ENCODE measurements around the gene PIP5K1B. TPM values are rescaled to one million over a fixed set of nuclear protein-coding genes. Genes with fewer than 3 reads are reported as not detected.

PIP5K1B gene
- polyA plus RNA-seq, 6 donors from 2014 or later = 6.6 to 16.6 (median 9.3) TPM

GRCh38 chr9:68749135-68749534 lies 44.1 kb downstream of the PIP5K1B start:
- H3K27ac Mint-ChIP-seq = peak overlapping the region in 3 of 6 donors; percentile 65 to 87 (median 72)
- H3K9me3 Mint-ChIP-seq = no peaks in the 10 kb centered on the region
- no peaks in the 10 kb centered on the region for H3K27me3 Mint-ChIP-seq
- H3K36me3 Mint-ChIP-seq = peaks cover 0 to 8% of the 10 kb centered on the region in 2 donors
- H3K4me3 Mint-ChIP-seq = no peak overlapping the region
- ATAC-seq (ENCODE audit: low read depth in 2 of 2) (no peak), DNase-seq (no peak)
- peaks cover 27 to 45% (median 32%) of the 10 kb centered on the region in 3 donors for H3K4me1 Mint-ChIP-seq

- H3K4me3 Mint-ChIP-seq = no peak overlapping the region
- no peak for DNase-seq
- H3K27ac Mint-ChIP-seq = peak overlapping the region in 1 of 6 donors; percentile 72
Measured at GRCh38 chr9:68749579-68750159, 44.6 kb downstream of the PIP5K1B start.

GRCh38 chr9:68750255-68750654 lies 45.2 kb downstream of the PIP5K1B start:
- ATAC-seq (ENCODE audit: low read depth in 2 of 2) (no peak), DNase-seq (no peak)
- Mint-ChIP-seq H3K36me3 (peaks cover 0 to 8% of the 10 kb centered on the region in 2 donors), H3K9me3 (no peaks in the 10 kb centered on the region), H3K27me3 (no peaks in the 10 kb centered on the region), H3K27ac (peak overlapping the region in 1 of 6 donors; percentile 59), H3K4me3 (no peak overlapping the region), H3K4me1 (peaks cover 21 to 41% (median 32%) of the 10 kb centered on the region in 3 donors)

More at GRCh38 chr9:68749579-68750159, 44.6 kb downstream of the PIP5K1B start:
- Mint-ChIP-seq H3K9me3 (no peaks in the 10 kb centered on the region), H3K4me1 (peaks cover 25 to 42% (median 32%) of the 10 kb centered on the region in 3 donors), H3K36me3 (peaks cover 0 to 8% of the 10 kb centered on the region in 2 donors), H3K27me3 (no peaks in the 10 kb centered on the region)
- no peak for ATAC-seq (ENCODE audit: low read depth in 2 of 2)

- Mint-ChIP-seq H3K36me3 (peaks cover 0 to 4% of the 10 kb centered on the region in 2 donors), H3K4me3 (no peak overlapping the region), H3K4me1 (peaks cover 17 to 37% (median 28%) of the 10 kb centered on the region in 3 donors), H3K9me3 (no peaks in the 10 kb centered on the region), H3K27me3 (no peaks in the 10 kb centered on the region), H3K27ac (peak overlapping the region in 1 of 6 donors; percentile 72)
- no peak for ATAC-seq (ENCODE audit: low read depth in 2 of 2)
- DNase-seq = no peak
Measured at GRCh38 chr9:68750786-68751185, 45.7 kb downstream of the PIP5K1B start.

- H3K27me3 Mint-ChIP-seq = no peaks in the 10 kb centered on the region
- ATAC-seq (ENCODE audit: low read depth in 2 of 2) = no peak
- H3K4me1 Mint-ChIP-seq = peaks cover 14 to 29% (median 23%) of the 10 kb centered on the region in 3 donors
- peaks cover 0 to 4% of the 10 kb centered on the region in 2 donors for H3K36me3 Mint-ChIP-seq
- H3K4me3 Mint-ChIP-seq = no peak overlapping the region
- H3K27ac Mint-ChIP-seq = no peak overlapping the region
- no peaks in the 10 kb centered on the region for H3K9me3 Mint-ChIP-seq
- no peak for DNase-seq
Measured at GRCh38 chr9:68751556-68751955, 46.5 kb downstream of the PIP5K1B start.

GRCh38 chr9:68755051-68755450 lies 50.0 kb downstream of the PIP5K1B start:
- H3K27ac Mint-ChIP-seq = peak overlapping the region in 1 of 6 donors; percentile 67
- no peaks in the 10 kb centered on the region for H3K27me3 Mint-ChIP-seq
- no peak overlapping the region for H3K4me3 Mint-ChIP-seq
- ATAC-seq (ENCODE audit: low read depth in 2 of 2) (no peak), DNase-seq (no peak)
- H3K4me1 Mint-ChIP-seq = peaks cover 0 to 16% (median 9%) of the 10 kb centered on the region in 3 donors
- peaks cover 1 to 15% (median 6%) of the 10 kb centered on the region in 7 donors for H3K9me3 Mint-ChIP-seq
- peaks cover 14 to 15% of the 10 kb centered on the region in 2 donors for H3K36me3 Mint-ChIP-seq

GRCh38 chr9:68755752-68756151 lies 50.7 kb downstream of the PIP5K1B start:
- H3K27ac Mint-ChIP-seq = no peak overlapping the region
- H3K4me3 Mint-ChIP-seq = no peak overlapping the region
- DNase-seq (no peak), ATAC-seq (ENCODE audit: low read depth in 2 of 2) (no peak)
- peaks cover under 1 to 14% (median 6%) of the 10 kb centered on the region in 3 donors for H3K4me1 Mint-ChIP-seq
- peaks cover 1 to 15% (median 6%) of the 10 kb centered on the region in 7 donors for H3K9me3 Mint-ChIP-seq
- H3K27me3 Mint-ChIP-seq = no peaks in the 10 kb centered on the region
- H3K36me3 Mint-ChIP-seq = peaks cover 14 to 15% of the 10 kb centered on the region in 2 donors

- no peak overlapping the region for H3K27ac Mint-ChIP-seq
- no peak overlapping the region for H3K4me3 Mint-ChIP-seq
- no peaks in the 10 kb centered on the region for H3K27me3 Mint-ChIP-seq
- ATAC-seq (ENCODE audit: low read depth in 2 of 2) = no peak
- DNase-seq = no peak
- peaks cover 14 to 15% of the 10 kb centered on the region in 2 donors for H3K36me3 Mint-ChIP-seq
- peaks cover 17 to 34% (median 20%) of the 10 kb centered on the region in 3 donors for H3K4me1 Mint-ChIP-seq
- peaks cover 1 to 15% (median 6%) of the 10 kb centered on the region in 7 donors for H3K9me3 Mint-ChIP-seq
Measured at GRCh38 chr9:68759981-68760673, 55.1 kb downstream of the PIP5K1B start.

- Mint-ChIP-seq H3K9me3 (peaks cover 1 to 15% (median 6%) of the 10 kb centered on the region in 7 donors), H3K4me1 (peaks cover 17 to 32% (median 23%) of the 10 kb centered on the region in 3 donors), H3K27me3 (no peaks in the 10 kb centered on the region), H3K27ac (no peak overlapping the region), H3K4me3 (no peak overlapping the region), H3K36me3 (peaks cover 14 to 15% of the 10 kb centered on the region in 2 donors)
- ATAC-seq (ENCODE audit: low read depth in 2 of 2) = no peak
- DNase-seq = no peak
Measured at GRCh38 chr9:68760674-68761333, 55.8 kb downstream of the PIP5K1B start.

- Mint-ChIP-seq H3K36me3 (peaks cover 14 to 15% of the 10 kb centered on the region in 2 donors), H3K4me3 (peak overlapping the region in 2 of 8 donors; percentile 0 to 17), H3K9me3 (peaks cover 1 to 15% (median 6%) of the 10 kb centered on the region in 7 donors), H3K27ac (peak overlapping the region in 1 of 6 donors; percentile 57), H3K27me3 (no peaks in the 10 kb centered on the region), H3K4me1 (peaks cover 17 to 32% (median 24%) of the 10 kb centered on the region in 3 donors)
- ATAC-seq (ENCODE audit: low read depth in 2 of 2) (no peak), DNase-seq (no peak)
Measured at GRCh38 chr9:68762570-68762969, 57.5 kb downstream of the PIP5K1B start.

- Mint-ChIP-seq H3K36me3 (peaks cover 11 to 12% of the 10 kb centered on the region in 2 donors), H3K27ac (peak overlapping the region in 2 of 6 donors; percentile 1 to 57), H3K9me3 (peaks cover 1 to 12% (median 6%) of the 10 kb centered on the region in 7 donors), H3K27me3 (no peaks in the 10 kb centered on the region), H3K4me3 (peak overlapping the region in 2 of 8 donors; percentile 0 to 17), H3K4me1 (peaks cover 17 to 35% (median 27%) of the 10 kb centered on the region in 3 donors)
- ATAC-seq (ENCODE audit: low read depth in 2 of 2) (peak; percentile 54 to 64), DNase-seq (no peak)
Measured at GRCh38 chr9:68763104-68763503, 58.1 kb downstream of the PIP5K1B start.

GRCh38 chr9:68768619-68769018 lies 63.6 kb downstream of the PIP5K1B start:
- Mint-ChIP-seq H3K36me3 (no peaks in the 10 kb centered on the region), H3K27ac (no peak overlapping the region), H3K4me3 (no peak overlapping the region), H3K9me3 (no peaks in the 10 kb centered on the region), H3K4me1 (peaks cover 4 to 20% (median 12%) of the 10 kb centered on the region in 3 donors), H3K27me3 (no peaks in the 10 kb centered on the region)
- ATAC-seq (ENCODE audit: low read depth in 2 of 2) (no peak), DNase-seq (no peak)

- ATAC-seq (ENCODE audit: low read depth in 2 of 2) = no peak
- DNase-seq = no peak
- H3K4me1 Mint-ChIP-seq = peaks cover 0 to 18% (median 7%) of the 10 kb centered on the region in 3 donors
- H3K27ac Mint-ChIP-seq = no peak overlapping the region
- no peaks in the 10 kb centered on the region for H3K9me3 Mint-ChIP-seq
- no peak overlapping the region for H3K4me3 Mint-ChIP-seq
- H3K27me3 Mint-ChIP-seq = no peaks in the 10 kb centered on the region
- H3K36me3 Mint-ChIP-seq = no peaks in the 10 kb centered on the region
Measured at GRCh38 chr9:68769852-68770251, 64.8 kb downstream of the PIP5K1B start.
